ENCODE data around the gene SLC1A3. TPM values are rescaled to one million over a fixed set of nuclear protein-coding genes. Genes with fewer than 3 reads are reported as not detected.

SLC1A3 gene
- total RNA-seq, 1 experiment from 2014 or later, result 28.9 TPM

DNA sequence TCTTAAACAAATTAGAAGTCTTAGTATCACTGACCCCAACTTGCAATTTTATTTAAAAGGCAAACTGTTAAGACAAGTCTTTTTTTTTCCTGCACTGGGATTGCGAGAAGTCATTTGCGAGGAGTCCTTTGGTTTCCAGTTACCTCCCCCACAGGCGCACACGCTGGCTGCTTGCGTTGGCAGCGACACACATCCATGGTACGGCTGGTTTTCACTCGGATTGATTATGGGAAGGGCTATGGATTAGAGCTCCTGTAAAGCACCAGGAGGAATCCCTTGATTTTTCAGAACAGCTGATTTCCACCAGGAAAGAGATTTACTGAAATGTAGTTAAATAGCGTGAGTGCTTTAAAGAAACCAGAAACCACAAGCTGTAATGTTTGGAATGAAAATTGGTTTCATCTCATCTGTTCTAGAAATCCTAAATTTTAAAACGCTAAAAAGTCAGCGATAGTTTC, 737 bp downstream of the SLC1A3 start:
- ChIA-PET CTCF (no interaction called here), POLR2A (ENCODE audit: low non-redundant PET) (interaction anchor here (0.5 to 0.7 kb wide), 2 partner anchors 10 to 12 kb away, joined by 3 read pairs; no protein-coding TSS in a partner anchor)
- Histone ChIP-seq H3K4me1 (ENCODE audit: insufficient read depth, low read length, poor library complexity, severe bottlenecking) (peaks cover 23% of the 10 kb centered on the region), H3K27me3 (replicated peaks; ENCODE audit: insufficient read depth, low read depth, low read length, poor library complexity) (no peaks in the 10 kb centered on the region), H3K27ac (ENCODE audit: low read depth, low read length, poor library complexity, severe bottlenecking) (peak overlapping the region; percentile 79), H3K36me3 (ENCODE audit: insufficient read depth, low read length, poor library complexity, severe bottlenecking) (peaks cover 5% of the 10 kb centered on the region), H3K4me3 (ENCODE audit: low read depth, low read length, poor library complexity, severe bottlenecking) (peak overlapping the region; percentile 71), H3K9me3 (ENCODE audit: low read depth, low read length, poor library complexity, severe bottlenecking) (no peaks in the 10 kb centered on the region)
- TF ChIP-seq, protein P1, sequence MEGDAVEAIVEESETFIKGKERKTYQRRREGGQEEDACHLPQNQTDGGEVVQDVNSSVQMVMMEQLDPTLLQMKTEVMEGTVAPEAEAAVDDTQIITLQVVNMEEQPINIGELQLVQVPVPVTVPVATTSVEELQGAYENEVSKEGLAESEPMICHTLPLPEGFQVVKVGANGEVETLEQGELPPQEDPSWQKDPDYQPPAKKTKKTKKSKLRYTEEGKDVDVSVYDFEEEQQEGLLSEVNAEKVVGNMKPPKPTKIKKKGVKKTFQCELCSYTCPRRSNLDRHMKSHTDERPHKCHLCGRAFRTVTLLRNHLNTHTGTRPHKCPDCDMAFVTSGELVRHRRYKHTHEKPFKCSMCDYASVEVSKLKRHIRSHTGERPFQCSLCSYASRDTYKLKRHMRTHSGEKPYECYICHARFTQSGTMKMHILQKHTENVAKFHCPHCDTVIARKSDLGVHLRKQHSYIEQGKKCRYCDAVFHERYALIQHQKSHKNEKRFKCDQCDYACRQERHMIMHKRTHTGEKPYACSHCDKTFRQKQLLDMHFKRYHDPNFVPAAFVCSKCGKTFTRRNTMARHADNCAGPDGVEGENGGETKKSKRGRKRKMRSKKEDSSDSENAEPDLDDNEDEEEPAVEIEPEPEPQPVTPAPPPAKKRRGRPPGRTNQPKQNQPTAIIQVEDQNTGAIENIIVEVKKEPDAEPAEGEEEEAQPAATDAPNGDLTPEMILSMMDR (conservative IDR thresholded peaks at IDR 0.05; ENCODE audit: low read depth, low read length), result no peak
- no peak for TF ChIP-seq EZH2 (IDR thresholded peaks at IDR 0.05; ENCODE audit: borderline replicate concordance, low read depth, low read length, poor library complexity, severe bottlenecking)
- no TSS peak for BruUV-seq (replicated peaks)
- intact Hi-C loops (cut with micrococcal nuclease; ENCODE audit: unreplicated experiment), result loop anchor here (5.0 kb wide), 1 partner anchor 85 kb away; no protein-coding TSS in a partner anchor
- peak; percentile 77 for DNase-seq (ENCODE audit: low spot score)

- TF ChIP-seq EZH2 (IDR thresholded peaks at IDR 0.05; ENCODE audit: borderline replicate concordance, low read depth, low read length, poor library complexity, severe bottlenecking), result no peak
- TF ChIP-seq, protein P1 (conservative IDR thresholded peaks at IDR 0.05; ENCODE audit: low read depth, low read length), result no peak
- no peaks in the 10 kb centered on the region for H3K27me3 ChIP-seq (replicated peaks; ENCODE audit: insufficient read depth, low read depth, low read length, poor library complexity)
- no TSS peak for BruUV-seq (replicated peaks)
- H3K27ac ChIP-seq (ENCODE audit: low read depth, low read length, poor library complexity, severe bottlenecking), result peak overlapping the region; percentile 31
- peaks cover 5% of the 10 kb centered on the region for H3K36me3 ChIP-seq (ENCODE audit: insufficient read depth, low read length, poor library complexity, severe bottlenecking)
- H3K9me3 ChIP-seq (ENCODE audit: low read depth, low read length, poor library complexity, severe bottlenecking), result no peaks in the 10 kb centered on the region
- CTCF ChIA-PET, result no interaction called here
- H3K4me3 ChIP-seq (ENCODE audit: low read depth, low read length, poor library complexity, severe bottlenecking), result peak overlapping the region; percentile 71
- intact Hi-C loops (cut with micrococcal nuclease; ENCODE audit: unreplicated experiment), result loop anchor here (5.0 kb wide), 1 partner anchor 84 kb away; no protein-coding TSS in a partner anchor
- DNase-seq (ENCODE audit: low spot score), result peak; percentile 56
- POLR2A ChIA-PET (ENCODE audit: low non-redundant PET), result no interaction called here
- peaks cover 23% of the 10 kb centered on the region for H3K4me1 ChIP-seq (ENCODE audit: insufficient read depth, low read length, poor library complexity, severe bottlenecking)
These were observed 1.7 kb downstream of the SLC1A3 start for GRCh38 chr5:36607838-36608783.

- no peak for DNase-seq (ENCODE audit: low spot score)
- no peaks in the 10 kb centered on the region for H3K27me3 ChIP-seq (replicated peaks; ENCODE audit: insufficient read depth, low read depth, low read length, poor library complexity)
- ChIA-PET CTCF (no interaction called here), POLR2A (ENCODE audit: low non-redundant PET) (no interaction called here)
- BruUV-seq (replicated peaks), result no TSS peak
- H3K9me3 ChIP-seq (ENCODE audit: low read depth, low read length, poor library complexity, severe bottlenecking), result no peaks in the 10 kb centered on the region
- H3K27ac ChIP-seq (ENCODE audit: low read depth, low read length, poor library complexity, severe bottlenecking), result no peak overlapping the region
- intact Hi-C loops (cut with micrococcal nuclease; ENCODE audit: unreplicated experiment), result no loop called here
- TF ChIP-seq, protein P1 (conservative IDR thresholded peaks at IDR 0.05; ENCODE audit: low read depth, low read length), result no peak
- no peak for TF ChIP-seq EZH2 (IDR thresholded peaks at IDR 0.05; ENCODE audit: borderline replicate concordance, low read depth, low read length, poor library complexity, severe bottlenecking)
- peaks cover 5% of the 10 kb centered on the region for H3K36me3 ChIP-seq (ENCODE audit: insufficient read depth, low read length, poor library complexity, severe bottlenecking)
- no peak overlapping the region for H3K4me3 ChIP-seq (ENCODE audit: low read depth, low read length, poor library complexity, severe bottlenecking)
- H3K4me1 ChIP-seq (ENCODE audit: insufficient read depth, low read length, poor library complexity, severe bottlenecking), result peaks cover 26% of the 10 kb centered on the region
These were observed 4.2 kb downstream of the SLC1A3 start for GRCh38 chr5:36610621-36611020.

Data from A673 (cell line).